Spleen (tissue), 3 donors: ENCODE data around the gene PDZD2.

ENCODE experiments used
- POLR2A ChIP-seq, 3 donors: fragments of 450-650 bp; IDR thresholded peaks; one replicate each; pipeline ENCODE4 v1.5.1; 2017; ENCODE audit warnings: antibody characterized with exemption in 3 of 3, mild to moderate bottlenecking in 1 of 3
- POLR2AphosphoS5 ChIP-seq, 3 donors: sonication (generic); formaldehyde crosslinking; IDR thresholded peaks; one replicate each; pipeline ENCODE4 v1.5.1; 2017; ENCODE audit warnings: antibody characterized with exemption in 3 of 3

GRCh38 chr5:31995714-31996113 is 356.8 kb downstream of the PDZD2 start:
- no peak for TF ChIP-seq POLR2AphosphoS5 (IDR thresholded peaks at IDR 0.05)
- no peak for TF ChIP-seq POLR2A (IDR thresholded peaks at IDR 0.05)
